ENCODE results near the gene NTNG2. TPM values are rescaled to one million over a fixed set of nuclear protein-coding genes. Genes with fewer than 3 reads are reported as not detected.
A peak's percentile ranks its signal among the peaks of the same experiment; 100 is the strongest.

The NTNG2 gene
- polyA plus RNA-seq, 1 experiment, result 0.74 TPM

DNA sequence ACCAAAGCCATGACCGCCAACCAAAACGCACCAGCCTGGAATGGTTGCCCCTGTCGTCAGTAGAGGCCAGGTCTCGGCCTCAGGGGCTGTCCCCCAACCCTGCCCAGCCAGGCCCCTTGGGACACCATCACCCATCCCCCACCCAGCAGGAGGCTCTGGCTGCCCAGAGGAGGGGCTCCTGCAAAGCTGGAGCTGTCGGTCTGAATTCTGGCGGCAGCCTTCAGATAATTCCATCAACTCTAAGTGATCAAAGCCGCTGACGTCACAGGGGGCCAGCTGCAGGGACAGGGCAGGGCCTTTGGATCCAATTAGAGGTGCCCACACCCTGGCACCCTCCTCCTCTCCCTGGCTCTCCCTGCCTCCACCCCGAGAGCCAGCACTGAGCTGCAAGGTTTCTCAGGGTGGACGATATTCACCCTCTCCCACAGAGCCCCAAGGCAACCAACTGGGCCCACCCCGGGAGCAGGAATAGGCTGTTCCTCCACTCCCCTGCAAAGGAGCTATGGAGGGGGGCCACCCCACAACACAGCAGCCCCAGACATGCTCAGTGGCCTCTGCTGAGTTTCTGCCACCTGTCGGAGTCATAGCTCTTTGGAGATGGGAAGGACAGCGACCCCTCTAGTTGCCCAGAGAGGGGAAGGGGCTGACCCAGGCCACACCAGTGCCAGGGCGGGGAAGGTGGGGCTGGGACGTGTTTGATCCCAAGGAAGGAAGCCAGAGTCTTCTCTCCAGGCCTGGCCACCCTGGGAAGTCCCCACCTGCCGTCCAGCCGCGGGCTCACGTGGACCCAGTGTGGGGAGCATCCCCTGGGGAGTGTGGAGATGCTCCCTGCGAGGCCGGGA is 78.4 kb downstream of the NTNG2 start:
- TF ChIP-seq, protein P1, sequence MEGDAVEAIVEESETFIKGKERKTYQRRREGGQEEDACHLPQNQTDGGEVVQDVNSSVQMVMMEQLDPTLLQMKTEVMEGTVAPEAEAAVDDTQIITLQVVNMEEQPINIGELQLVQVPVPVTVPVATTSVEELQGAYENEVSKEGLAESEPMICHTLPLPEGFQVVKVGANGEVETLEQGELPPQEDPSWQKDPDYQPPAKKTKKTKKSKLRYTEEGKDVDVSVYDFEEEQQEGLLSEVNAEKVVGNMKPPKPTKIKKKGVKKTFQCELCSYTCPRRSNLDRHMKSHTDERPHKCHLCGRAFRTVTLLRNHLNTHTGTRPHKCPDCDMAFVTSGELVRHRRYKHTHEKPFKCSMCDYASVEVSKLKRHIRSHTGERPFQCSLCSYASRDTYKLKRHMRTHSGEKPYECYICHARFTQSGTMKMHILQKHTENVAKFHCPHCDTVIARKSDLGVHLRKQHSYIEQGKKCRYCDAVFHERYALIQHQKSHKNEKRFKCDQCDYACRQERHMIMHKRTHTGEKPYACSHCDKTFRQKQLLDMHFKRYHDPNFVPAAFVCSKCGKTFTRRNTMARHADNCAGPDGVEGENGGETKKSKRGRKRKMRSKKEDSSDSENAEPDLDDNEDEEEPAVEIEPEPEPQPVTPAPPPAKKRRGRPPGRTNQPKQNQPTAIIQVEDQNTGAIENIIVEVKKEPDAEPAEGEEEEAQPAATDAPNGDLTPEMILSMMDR (IDR thresholded peaks at IDR 0.05; ENCODE audit: insufficient read depth, low read depth, low read length), result no peak
- DNase-seq (ENCODE audit: low read depth), result no peak
- Histone ChIP-seq H3K36me3 (ENCODE audit: control insufficient read depth, insufficient read depth, low read length) (no peaks in the 10 kb centered on the region), H3K4me3 (ENCODE audit: low read depth, low read length) (no peak overlapping the region; the same call in 1 of the 2 replicates), H3K27me3 (ENCODE audit: control insufficient read depth, insufficient read depth, low read length) (peaks cover 29% of the 10 kb centered on the region)
- ChIA-PET CTCF (interaction anchor here (1.0 to 11.0 kb wide), 6 partner anchors 12 to 478 kb away, joined by 3 to 248 read pairs (median 9); no protein-coding TSS in a partner anchor), POLR2A (no interaction called here)

DNA sequence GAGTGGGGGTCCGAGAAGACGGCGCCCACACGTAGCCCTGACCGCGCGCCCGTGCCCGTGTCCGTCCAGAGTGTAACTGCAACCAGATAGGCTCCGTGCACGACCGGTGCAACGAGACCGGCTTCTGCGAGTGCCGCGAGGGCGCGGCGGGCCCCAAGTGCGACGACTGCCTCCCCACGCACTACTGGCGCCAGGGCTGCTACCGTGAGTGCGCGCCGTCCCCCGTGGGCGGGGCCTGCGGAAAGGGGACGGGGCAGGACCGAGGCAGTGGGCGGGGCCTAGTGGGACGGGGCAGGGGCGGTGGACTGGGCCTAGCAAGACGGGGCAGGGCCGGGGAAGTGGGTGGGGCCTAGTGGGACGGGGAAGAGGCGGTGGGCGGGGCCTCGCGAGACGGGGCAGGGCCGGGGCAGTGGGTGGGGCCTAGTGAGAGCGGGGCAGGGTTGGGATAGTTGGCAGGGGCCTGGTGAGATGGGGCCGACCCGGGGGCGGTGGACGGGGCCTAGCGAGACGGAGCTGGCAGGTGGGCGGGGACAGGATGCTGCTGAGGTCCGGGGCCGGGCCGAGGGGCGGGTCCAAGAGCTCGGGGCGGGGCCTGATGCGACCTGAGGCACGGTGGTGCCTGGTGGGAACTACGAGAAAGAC is 79.1 kb downstream of the NTNG2 start:
- CTCF ChIA-PET, result interaction anchor here (0.7 to 11.0 kb wide), 9 partner anchors 10 to 479 kb away, joined by 3 to 248 read pairs (median 4); no protein-coding TSS in a partner anchor
- TF ChIP-seq, protein P1 (IDR thresholded peaks at IDR 0.05; ENCODE audit: insufficient read depth, low read depth, low read length), result no peak
- peak; percentile 42 for DNase-seq (ENCODE audit: low read depth)
- POLR2A ChIA-PET, result no interaction called here
- H3K36me3 ChIP-seq (ENCODE audit: control insufficient read depth, insufficient read depth, low read length), result no peaks in the 10 kb centered on the region
- peaks cover 33% of the 10 kb centered on the region for H3K27me3 ChIP-seq (ENCODE audit: control insufficient read depth, insufficient read depth, low read length)
- H3K4me3 ChIP-seq (ENCODE audit: low read depth, low read length), result peak overlapping the region; percentile 51

DNA sequence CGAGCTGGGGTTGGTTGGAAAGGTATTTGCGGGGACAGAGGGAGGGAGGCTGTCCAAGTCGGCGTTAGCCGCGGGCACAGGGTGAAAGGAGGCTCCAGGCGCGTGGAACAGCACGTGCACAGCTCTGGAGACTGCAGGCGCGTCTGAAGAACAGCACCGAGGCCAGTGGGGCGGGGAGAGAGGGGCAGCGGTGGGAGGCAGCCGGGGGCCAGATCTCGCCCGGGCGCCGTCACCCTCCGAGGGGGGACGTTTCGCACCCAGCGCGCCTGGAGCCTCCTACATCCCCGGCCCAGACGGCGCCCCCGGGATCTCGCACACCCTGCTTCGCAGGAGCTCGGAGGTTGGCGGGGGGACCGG is 79.6 kb downstream of the NTNG2 start:
- no peaks in the 10 kb centered on the region for H3K36me3 ChIP-seq (ENCODE audit: control insufficient read depth, insufficient read depth, low read length)
- ChIA-PET CTCF (interaction anchor here (0.7 to 11.0 kb wide), 8 partner anchors 11 to 479 kb away, joined by 3 to 248 read pairs (median 4); no protein-coding TSS in a partner anchor), POLR2A (no interaction called here)
- peak overlapping the region; percentile 51 for H3K4me3 ChIP-seq (ENCODE audit: low read depth, low read length)
- no peak for DNase-seq (ENCODE audit: low read depth)
- TF ChIP-seq, protein P1 (IDR thresholded peaks at IDR 0.05; ENCODE audit: insufficient read depth, low read depth, low read length), result no peak
- H3K27me3 ChIP-seq (ENCODE audit: control insufficient read depth, insufficient read depth, low read length), result peaks cover 33% of the 10 kb centered on the region

DNA sequence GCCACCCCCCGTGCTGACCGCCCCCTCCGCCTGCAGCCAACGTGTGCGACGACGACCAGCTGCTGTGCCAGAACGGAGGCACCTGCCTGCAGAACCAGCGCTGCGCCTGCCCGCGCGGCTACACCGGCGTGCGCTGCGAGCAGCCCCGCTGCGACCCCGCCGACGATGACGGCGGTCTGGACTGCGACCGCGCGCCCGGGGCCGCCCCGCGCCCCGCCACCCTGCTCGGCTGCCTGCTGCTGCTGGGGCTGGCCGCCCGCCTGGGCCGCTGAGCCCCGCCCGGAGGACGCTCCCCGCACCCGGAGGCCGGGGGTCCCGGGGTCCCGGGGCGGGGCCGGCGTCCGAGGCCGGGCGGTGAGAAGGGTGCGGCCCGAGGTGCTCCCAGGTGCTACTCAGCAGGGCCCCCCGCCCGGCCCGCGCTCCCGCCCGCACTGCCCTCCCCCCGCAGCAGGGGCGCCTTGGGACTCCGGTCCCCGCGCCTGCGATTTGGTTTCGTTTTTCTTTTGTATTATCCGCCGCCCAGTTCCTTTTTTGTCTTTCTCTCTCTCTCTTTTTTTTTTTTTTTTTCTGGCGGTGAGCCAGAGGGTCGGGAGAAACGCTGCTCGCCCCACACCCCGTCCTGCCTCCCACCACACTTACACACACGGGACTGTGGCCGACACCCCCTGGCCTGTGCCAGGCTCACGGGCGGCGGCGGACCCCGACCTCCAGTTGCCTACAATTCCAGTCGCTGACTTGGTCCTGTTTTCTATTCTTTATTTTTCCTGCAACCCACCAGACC is 80.2 kb downstream of the NTNG2 start:
- CTCF ChIA-PET, result interaction anchor here (0.7 to 11.0 kb wide), 7 partner anchors 10 to 480 kb away, joined by 3 to 248 read pairs (median 4); no protein-coding TSS in a partner anchor
- Histone ChIP-seq H3K4me3 (ENCODE audit: low read depth, low read length) (peak overlapping the region; percentile 51), H3K27me3 (ENCODE audit: control insufficient read depth, insufficient read depth, low read length) (peaks cover 33% of the 10 kb centered on the region), H3K36me3 (ENCODE audit: control insufficient read depth, insufficient read depth, low read length) (no peaks in the 10 kb centered on the region)
- TF ChIP-seq, protein P1 (IDR thresholded peaks at IDR 0.05; ENCODE audit: insufficient read depth, low read depth, low read length), result no peak
- POLR2A ChIA-PET, result no interaction called here
- DNase-seq (ENCODE audit: low read depth), result no peak
